Measurements from ENCODE around the gene FAP.

FAP gene

GRCh38 chr2:162148956-162149355 is 94.3 kb downstream of the FAP start:
- DNase-seq (ENCODE audit: insufficient read length, low spot score) (no peak), FAIRE-seq (no peak)

DNA sequence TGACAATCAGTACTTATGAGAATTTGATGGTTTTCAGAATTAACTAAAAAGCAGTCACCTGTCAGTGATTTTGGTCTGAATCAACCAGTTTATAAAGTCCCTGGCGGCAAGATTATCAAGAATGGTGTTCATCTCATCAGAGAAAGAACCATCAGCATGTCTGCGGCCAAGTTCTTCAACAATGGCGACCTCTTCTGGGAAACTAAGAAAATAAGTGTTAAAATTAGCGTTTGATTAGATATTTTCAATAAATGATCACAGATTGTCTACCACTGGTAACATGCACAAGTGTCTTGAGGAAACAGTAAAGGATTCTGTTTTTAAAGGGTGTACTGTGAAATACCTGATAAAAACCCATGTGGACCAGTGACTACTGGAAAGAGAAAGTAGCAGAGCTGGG is 99.3 kb downstream of the FAP start:
- DNase-seq (ENCODE audit: insufficient read length, low spot score) (no peak), FAIRE-seq (no peak)

DNA sequence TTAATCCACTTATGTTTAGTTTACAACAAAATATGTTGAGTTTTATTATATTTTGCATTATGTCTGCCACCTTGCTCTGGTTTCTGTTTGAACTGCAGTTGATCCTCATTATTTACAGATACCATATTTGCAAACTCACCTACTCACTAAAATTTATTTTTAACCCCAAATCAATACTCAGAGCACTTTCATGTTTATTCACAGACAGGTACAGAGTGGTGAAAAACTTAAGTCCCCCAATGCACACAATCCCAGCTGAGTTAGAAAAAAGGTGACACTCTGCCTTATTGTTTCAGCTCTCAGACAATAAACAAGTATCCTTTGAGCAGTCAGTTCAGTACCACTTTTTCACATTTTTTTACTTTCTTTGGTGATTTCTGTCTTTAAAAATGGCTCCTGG is 104.9 kb downstream of the FAP start:
- FAIRE-seq (no peak), DNase-seq (ENCODE audit: insufficient read length, low spot score) (no peak)

GRCh38 chr2:162127422-162127821 is 115.8 kb downstream of the FAP start:
- FAIRE-seq (no peak), DNase-seq (ENCODE audit: insufficient read length, low spot score) (no peak)

DNA sequence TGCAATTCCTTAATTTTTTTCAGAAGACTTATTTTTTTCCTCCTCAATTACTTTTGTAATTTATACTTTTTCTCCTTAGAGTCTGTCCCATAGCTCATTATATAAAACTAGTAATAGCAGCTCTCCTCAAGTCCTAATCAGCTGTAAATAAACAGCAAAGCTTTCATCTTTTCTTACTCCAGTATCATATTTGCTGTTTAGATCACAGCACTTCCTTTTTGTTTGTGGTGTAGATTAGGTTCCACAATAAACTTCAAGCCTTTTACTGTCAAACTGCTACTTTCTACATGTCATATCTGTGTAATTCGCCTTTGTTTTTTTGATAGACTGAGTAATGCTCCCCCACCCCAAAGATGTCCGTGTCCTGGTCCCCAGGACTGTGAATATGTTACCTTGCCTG is 116.7 kb downstream of the FAP start:
- FAIRE-seq = no peak
- no peak for DNase-seq (ENCODE audit: insufficient read length, low spot score)

DNA sequence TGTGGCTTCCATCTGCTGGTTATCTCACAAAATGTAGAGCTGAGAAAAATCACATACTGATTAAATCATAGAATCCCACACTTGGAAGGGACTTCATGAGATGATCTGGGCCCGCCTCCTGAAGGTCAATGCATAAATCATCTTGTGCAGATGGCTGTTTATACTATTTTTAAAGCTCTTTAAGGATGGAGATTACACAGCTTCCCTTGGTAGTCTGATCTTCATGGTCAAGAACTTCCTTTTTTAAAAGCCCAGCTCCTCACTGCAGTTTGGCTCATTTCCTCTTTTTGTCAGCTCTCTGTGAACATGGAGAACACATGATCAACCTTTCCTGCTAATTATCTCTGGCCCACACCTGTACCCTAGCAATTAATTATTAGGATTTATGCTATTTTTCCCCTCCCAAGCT is 117.1 kb downstream of the FAP start:
- no peak for FAIRE-seq
- peak; percentile 4 for DNase-seq (ENCODE audit: insufficient read length, low spot score)

DNA sequence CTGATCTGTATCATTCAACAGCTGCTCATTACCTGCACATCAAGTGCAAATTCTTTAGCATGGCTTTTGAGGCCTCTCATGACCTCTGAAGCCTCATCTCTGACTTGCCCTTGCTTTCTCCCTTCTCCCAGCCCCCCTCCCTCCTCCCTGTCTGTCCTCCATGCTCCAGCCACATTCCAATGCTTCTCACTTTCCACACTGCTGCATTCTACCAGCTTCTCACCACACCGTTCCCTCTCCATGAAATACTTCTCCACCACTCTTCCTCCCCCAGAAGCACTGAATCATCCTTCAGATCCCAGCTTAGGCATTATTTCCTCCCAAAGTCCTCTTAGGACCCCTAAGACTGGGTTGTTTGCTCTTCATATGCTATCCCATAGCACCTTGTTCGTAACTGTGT is 118.1 kb downstream of the FAP start:
- no peak for FAIRE-seq

GRCh38 chr2:162123806-162124758 is 119.2 kb downstream of the FAP start:
- DNase-seq (ENCODE audit: insufficient read length, low spot score) (no peak), FAIRE-seq (peak; percentile 86)

More for the DNA sequence above, 118.1 kb downstream of the FAP start:
- no peak for DNase-seq (ENCODE audit: insufficient read length, low spot score)
